ENCODE data around the gene COA6.

GRCh38 chr1:234337233-234337632 lies 36.0 kb upstream of the COA6 start:
- TF ChIP-seq CTCF (IDR thresholded peaks at IDR 0.05 in 4 of 5, conservative IDR thresholded peaks at IDR 0.05 in 1 of 5): no peak
- TF ChIP-seq POLR2A (IDR thresholded peaks at IDR 0.05): no peak
